Measurements from ENCODE around the gene FBN1. TPM values are rescaled to one million over a fixed set of nuclear protein-coding genes. Genes with fewer than 3 reads are reported as not detected.

FBN1 gene
- total and polyA plus RNA-seq, 2 donors (not counting 3 experiments of a cell fraction or from before 2014, with no cell fraction given), result 107 to 111 TPM

GRCh38 chr15:48679952-48680351 is 34.4 kb upstream of the FBN1 start:
- dilution Hi-C loops (cut with MboI; ENCODE audit: extremely low pct_ligation_motif_present, low sequenced_read_pairs), result no loop called here
- BruUV-seq (replicated peaks), result no TSS peak

More at GRCh38 chr15:48679952-48680351, 34.4 kb upstream of the FBN1 start:
- Histone ChIP-seq H4K20me1 (replicated peaks; ENCODE audit: control insufficient read depth, extremely low read depth, insufficient read depth, low read length) (no peaks in the 10 kb centered on the region), H3K79me2 (ENCODE audit: control insufficient read depth, insufficient read depth, low read length) (no peaks in the 10 kb centered on the region), H3K4me3 (replicated peaks in 1 of 3; ENCODE audit: insufficient read depth in 1 of 3, low read depth in 1 of 3, low read length in 3 of 3) (no peak overlapping the region), H2AFZ (ENCODE audit: low read depth, low read length) (no peak overlapping the region), H3K9me1 (replicated peaks; ENCODE audit: control insufficient read depth, extremely low read depth, insufficient read depth, low read length) (no peaks in the 10 kb centered on the region), H3K36me3 (ENCODE audit: control insufficient read depth in 2 of 2, extremely low read depth in 1 of 2, insufficient read depth in 2 of 2, low read length in 2 of 2) (no peaks in the 10 kb centered on the region), H3K9me3 (replicated peaks; ENCODE audit: control insufficient read depth, insufficient read depth, low read length) (no peaks in the 10 kb centered on the region), H3K27ac (ENCODE audit: insufficient read depth, low read depth, low read length) (no peak overlapping the region), H3K27me3 (ENCODE audit: control insufficient read depth in 2 of 2, insufficient read depth in 2 of 2, low read length in 2 of 2) (no peaks in the 10 kb centered on the region), H3K4me1 (ENCODE audit: control insufficient read depth, extremely low read depth, insufficient read depth, low read length) (no peaks in the 10 kb centered on the region), H3K4me2 (ENCODE audit: insufficient read depth, low read length) (no peak overlapping the region), H3K9ac (replicated peaks; ENCODE audit: extremely low read depth, insufficient read depth, low read length) (no peak overlapping the region)
- TF ChIP-seq MAX (IDR thresholded peaks at IDR 0.05; ENCODE audit: insufficient read depth, insufficient read length) (no peak), FOS (IDR thresholded peaks at IDR 0.05; ENCODE audit: borderline replicate concordance, insufficient read depth, low read length) (no peak), CTCF (IDR thresholded peaks at IDR 0.05; ENCODE audit: extremely low read depth in 1 of 2, insufficient read depth in 1 of 2, low read depth in 1 of 2, low read length in 2 of 2) (no peak), POLR2AphosphoS5 (IDR thresholded peaks at IDR 0.05; ENCODE audit: insufficient read depth, low read depth, low read length) (no peak), MYC (IDR thresholded peaks at IDR 0.05; ENCODE audit: low read depth, low read length) (no peak), EZH2 (IDR thresholded peaks at IDR 0.05; ENCODE audit: borderline replicate concordance, low read depth, low read length, severe bottlenecking) (no peak), GATA2 (IDR thresholded peaks at IDR 0.05; ENCODE audit: insufficient read depth, insufficient read length, low read depth, low read length) (no peak), JUN (IDR thresholded peaks at IDR 0.05; ENCODE audit: borderline replicate concordance, insufficient read depth, insufficient read length, low read depth) (no peak), POLR2A (IDR thresholded peaks at IDR 0.05; ENCODE audit: low read depth, low read length) (no peak)
- ChIA-PET CTCF (interaction anchor here (1.3 kb wide), 1 partner anchor 172 kb away, joined by 3 read pairs; no protein-coding TSS in a partner anchor), POLR2A (no interaction called here)
- no peak for DNase-seq (ENCODE audit: low read depth, low spot score)
- intact Hi-C loops (cut with micrococcal nuclease), result no loop called here
- peak; percentile 72 for FAIRE-seq

Measured in endothelial cell of umbilical vein (primary cell).